ENCODE data around the gene PPFIA1.

- TF ChIP-seq CTCF (IDR thresholded peaks at IDR 0.05): no peak
- no peak for TF ChIP-seq POLR2A (IDR thresholded peaks at IDR 0.05)
Measured at GRCh38 chr11:70323806-70324205, 53.3 kb downstream of the PPFIA1 start.

All from esophagus squamous epithelium (tissue), 4 donors.